OCI-LY1 (cell line): Measurements from ENCODE around the gene PCSK5.

Experiments
- H2AFZ ChIP-seq: fragments of 200-600 bp; sonication (generic), shearing (Covaris generic); 2 replicates; pipeline ENCODE4 v1.6.0; 2014; ENCODE audit warnings: antibody characterized with exemption, mild to moderate bottlenecking, low read length
- H3F3A ChIP-seq: fragments of 200-600 bp; sonication (generic), shearing (Covaris generic); 2 replicates; pipeline ENCODE4 v1.6.0; 2014; ENCODE audit warnings: mild to moderate bottlenecking, antibody characterized with exemption, low read length, moderate library complexity; ENCODE audit not compliant: insufficient read depth
- H3K27ac ChIP-seq: fragments of 200-600 bp; sonication (generic); 2 replicates; pipeline ENCODE4 v1.5.1; 2014; ENCODE audit warnings: low read length, mixed run types, mild to moderate bottlenecking, low read depth; ENCODE audit not compliant: poor library complexity, severe bottlenecking
- H3K27me3 ChIP-seq: fragments of 200-600 bp; sonication (generic); 2 replicates; pipeline ENCODE4 v1.6.0; 2014; ENCODE audit warnings: antibody characterized with exemption, mild to moderate bottlenecking, low read length, moderate library complexity; ENCODE audit not compliant: insufficient read depth
- H3K36me3 ChIP-seq: fragments of 200-600 bp; sonication (generic); 2 replicates; pipeline ENCODE4 v1.6.1; 2014; ENCODE audit warnings: mild to moderate bottlenecking, antibody characterized with exemption, low read length, moderate library complexity, mixed read lengths; ENCODE audit not compliant: insufficient read depth
- H3K4me1 ChIP-seq: fragments of 200-600 bp; sonication (generic); 2 replicates; pipeline ENCODE4 v1.5.1; 2014; ENCODE audit warnings: mild to moderate bottlenecking, low read length, moderate library complexity; ENCODE audit not compliant: insufficient read depth, severe bottlenecking
- H3K4me2 ChIP-seq: fragments of 200-600 bp; sonication (generic), shearing (Covaris generic); 2 replicates; pipeline ENCODE4 v1.6.1; 2014; ENCODE audit warnings: low read length
- H3K4me3 ChIP-seq: fragments of 200-600 bp; sonication (generic); 2 replicates; pipeline ENCODE4 v1.5.1; 2014; ENCODE audit warnings: low read length, low read depth, mild to moderate bottlenecking, mixed read lengths; ENCODE audit not compliant: poor library complexity, severe bottlenecking
- H3K79me2 ChIP-seq: fragments of 200-600 bp; shearing (Covaris generic); 2 replicates; pipeline ENCODE4 v1.6.1; 2016; ENCODE audit warnings: mixed run types, low read length, mixed read lengths; ENCODE audit not compliant: insufficient read depth
- H3K9ac ChIP-seq: fragments of 200-600 bp; sonication (generic), shearing (Covaris generic); 2 replicates; pipeline ENCODE4 v1.6.1; 2014; ENCODE audit warnings: mild to moderate bottlenecking, low read length, mixed read lengths
- H3K9me2 ChIP-seq: fragments of 200-600 bp; sonication (generic), shearing (Covaris generic); 2 replicates; pipeline ENCODE4 v1.6.1; 2014; ENCODE audit warnings: low read depth, mild to moderate bottlenecking, low read length, mixed read lengths
- H3K9me3 ChIP-seq: fragments of 200-600 bp; shearing (Covaris generic); 2 replicates; pipeline ENCODE4 v1.6.1; 2014; ENCODE audit warnings: low read length, mixed read lengths
- H4K20me1 ChIP-seq: fragments of 200-600 bp; sonication (generic), shearing (Covaris generic); 2 replicates; pipeline ENCODE4 v1.6.0; 2016; ENCODE audit warnings: mild to moderate bottlenecking, low read length; ENCODE audit not compliant: insufficient read depth
- EZH2 ChIP-seq: fragments of 200-600 bp; sonication (generic), shearing (Covaris generic); IDR thresholded peaks from 2 replicates; pipeline ENCODE4 v1.8.0; 2017; ENCODE audit warnings: borderline replicate concordance, mixed run types, mild to moderate bottlenecking, antibody characterized with exemption, low read length, moderate library complexity, mixed read lengths
- TF ChIP-seq, protein P1 (sequence below): fragments of 200-600 bp; sonication (generic), shearing (Covaris generic); IDR thresholded peaks from 2 replicates; pipeline ENCODE4 v1.5.1; 2017; ENCODE audit warnings: mild to moderate bottlenecking, antibody characterized with exemption, low read length, moderate library complexity, mixed read lengths

Gene PCSK5

GRCh38 chr9:76136986-76137385, 246.5 kb downstream of the PCSK5 start:
- TF ChIP-seq, protein P1, sequence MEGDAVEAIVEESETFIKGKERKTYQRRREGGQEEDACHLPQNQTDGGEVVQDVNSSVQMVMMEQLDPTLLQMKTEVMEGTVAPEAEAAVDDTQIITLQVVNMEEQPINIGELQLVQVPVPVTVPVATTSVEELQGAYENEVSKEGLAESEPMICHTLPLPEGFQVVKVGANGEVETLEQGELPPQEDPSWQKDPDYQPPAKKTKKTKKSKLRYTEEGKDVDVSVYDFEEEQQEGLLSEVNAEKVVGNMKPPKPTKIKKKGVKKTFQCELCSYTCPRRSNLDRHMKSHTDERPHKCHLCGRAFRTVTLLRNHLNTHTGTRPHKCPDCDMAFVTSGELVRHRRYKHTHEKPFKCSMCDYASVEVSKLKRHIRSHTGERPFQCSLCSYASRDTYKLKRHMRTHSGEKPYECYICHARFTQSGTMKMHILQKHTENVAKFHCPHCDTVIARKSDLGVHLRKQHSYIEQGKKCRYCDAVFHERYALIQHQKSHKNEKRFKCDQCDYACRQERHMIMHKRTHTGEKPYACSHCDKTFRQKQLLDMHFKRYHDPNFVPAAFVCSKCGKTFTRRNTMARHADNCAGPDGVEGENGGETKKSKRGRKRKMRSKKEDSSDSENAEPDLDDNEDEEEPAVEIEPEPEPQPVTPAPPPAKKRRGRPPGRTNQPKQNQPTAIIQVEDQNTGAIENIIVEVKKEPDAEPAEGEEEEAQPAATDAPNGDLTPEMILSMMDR: no peak
- TF ChIP-seq EZH2: no peak
- Histone ChIP-seq H3K9ac (no peak overlapping the region), H3K4me2 (no peak overlapping the region), H2AFZ (no peak overlapping the region), H3K27me3 (no peaks in the 10 kb centered on the region), H3F3A (no peaks in the 10 kb centered on the region), H3K36me3 (no peaks in the 10 kb centered on the region), H3K27ac (no peak overlapping the region), H3K79me2 (no peaks in the 10 kb centered on the region), H3K9me2 (no peaks in the 10 kb centered on the region), H3K4me1 (no peaks in the 10 kb centered on the region), H3K9me3 (no peaks in the 10 kb centered on the region), H3K4me3 (no peak overlapping the region), H4K20me1 (no peaks in the 10 kb centered on the region)

DNA sequence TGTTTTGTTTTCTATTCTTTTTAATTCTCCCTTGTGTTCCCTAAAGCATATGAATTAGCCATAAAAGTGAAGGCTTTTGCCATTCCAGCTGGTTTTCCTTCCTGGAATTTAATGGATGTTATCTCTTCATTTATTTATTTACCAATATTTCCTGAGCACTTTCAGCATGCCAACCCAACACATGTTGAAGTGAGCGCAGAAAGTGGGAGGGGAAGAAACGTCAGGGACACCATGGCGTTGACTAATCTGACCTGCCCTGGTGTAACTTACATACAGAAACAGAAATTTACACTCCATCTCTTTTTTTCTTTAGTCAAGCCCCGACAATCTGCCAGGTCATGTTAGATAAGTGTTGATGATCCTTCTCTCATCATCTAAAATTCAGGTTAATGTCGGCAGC, 247.5 kb downstream of the PCSK5 start:
- Histone ChIP-seq H3K79me2 (no peaks in the 10 kb centered on the region), H3K4me3 (no peak overlapping the region), H3K9me3 (no peaks in the 10 kb centered on the region), H3K27me3 (no peaks in the 10 kb centered on the region), H2AFZ (no peak overlapping the region), H3K4me1 (no peaks in the 10 kb centered on the region), H3K27ac (no peak overlapping the region), H4K20me1 (no peaks in the 10 kb centered on the region), H3K4me2 (no peak overlapping the region), H3K36me3 (no peaks in the 10 kb centered on the region), H3K9me2 (no peaks in the 10 kb centered on the region), H3K9ac (no peak overlapping the region), H3F3A (no peaks in the 10 kb centered on the region)
- TF ChIP-seq, protein P1: no peak
- TF ChIP-seq EZH2: no peak

GRCh38 chr9:76138360-76138759, 247.9 kb downstream of the PCSK5 start:
- Histone ChIP-seq H3K27me3 (no peaks in the 10 kb centered on the region), H3K4me2 (no peak overlapping the region), H3K9ac (no peak overlapping the region), H3F3A (no peaks in the 10 kb centered on the region), H3K36me3 (no peaks in the 10 kb centered on the region), H3K9me3 (no peaks in the 10 kb centered on the region), H2AFZ (no peak overlapping the region), H3K4me1 (no peaks in the 10 kb centered on the region), H3K9me2 (no peaks in the 10 kb centered on the region), H3K27ac (no peak overlapping the region), H3K79me2 (no peaks in the 10 kb centered on the region), H3K4me3 (no peak overlapping the region), H4K20me1 (no peaks in the 10 kb centered on the region)
- TF ChIP-seq EZH2: no peak
- TF ChIP-seq, protein P1: no peak
